ENCODE results near the gene IQCN.
A peak's percentile ranks its signal among the peaks of the same experiment; 100 is the strongest.

DNA sequence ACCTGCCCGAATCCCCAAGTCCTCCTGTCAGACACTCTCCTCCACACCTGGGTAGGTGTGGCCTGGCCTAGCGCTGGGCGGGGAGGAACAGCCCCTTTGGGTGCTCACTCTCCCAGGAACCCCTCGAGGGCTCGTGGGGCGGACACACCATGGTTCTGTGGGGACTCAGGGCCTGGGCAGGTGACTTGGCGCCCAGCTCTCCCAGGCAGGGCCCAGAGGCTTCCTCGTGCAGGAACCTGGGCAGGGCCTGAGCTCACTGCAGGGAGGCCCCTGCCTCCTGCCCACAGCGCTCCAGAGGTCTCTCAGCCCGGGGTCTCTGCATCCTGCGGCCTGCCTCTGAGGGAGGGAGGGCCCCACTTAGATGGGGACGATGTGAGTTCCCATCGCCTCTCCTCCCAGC, 36.7 kb upstream of the IQCN start:
- TF ChIP-seq CTCF (IDR thresholded peaks at IDR 0.05 in 8 of 11, conservative IDR thresholded peaks at IDR 0.05 in 3 of 11) (no peak), POLR2A (IDR thresholded peaks at IDR 0.05) (no peak), POLR2AphosphoS5 (IDR thresholded peaks at IDR 0.05) (peak in 1 of 3 donors; percentile 25)

Data from spleen (tissue), 7 donors.